Measurements from ENCODE around the gene EXOSC10.
A peak's percentile ranks its signal among the peaks of the same experiment; 100 is the strongest.
"Not testable (repeated sequence)": the region's sequence is repeated elsewhere in the genome, so short reads cannot be mapped to it uniquely, and the experiment has no call there.

The EXOSC10 gene

DNA sequence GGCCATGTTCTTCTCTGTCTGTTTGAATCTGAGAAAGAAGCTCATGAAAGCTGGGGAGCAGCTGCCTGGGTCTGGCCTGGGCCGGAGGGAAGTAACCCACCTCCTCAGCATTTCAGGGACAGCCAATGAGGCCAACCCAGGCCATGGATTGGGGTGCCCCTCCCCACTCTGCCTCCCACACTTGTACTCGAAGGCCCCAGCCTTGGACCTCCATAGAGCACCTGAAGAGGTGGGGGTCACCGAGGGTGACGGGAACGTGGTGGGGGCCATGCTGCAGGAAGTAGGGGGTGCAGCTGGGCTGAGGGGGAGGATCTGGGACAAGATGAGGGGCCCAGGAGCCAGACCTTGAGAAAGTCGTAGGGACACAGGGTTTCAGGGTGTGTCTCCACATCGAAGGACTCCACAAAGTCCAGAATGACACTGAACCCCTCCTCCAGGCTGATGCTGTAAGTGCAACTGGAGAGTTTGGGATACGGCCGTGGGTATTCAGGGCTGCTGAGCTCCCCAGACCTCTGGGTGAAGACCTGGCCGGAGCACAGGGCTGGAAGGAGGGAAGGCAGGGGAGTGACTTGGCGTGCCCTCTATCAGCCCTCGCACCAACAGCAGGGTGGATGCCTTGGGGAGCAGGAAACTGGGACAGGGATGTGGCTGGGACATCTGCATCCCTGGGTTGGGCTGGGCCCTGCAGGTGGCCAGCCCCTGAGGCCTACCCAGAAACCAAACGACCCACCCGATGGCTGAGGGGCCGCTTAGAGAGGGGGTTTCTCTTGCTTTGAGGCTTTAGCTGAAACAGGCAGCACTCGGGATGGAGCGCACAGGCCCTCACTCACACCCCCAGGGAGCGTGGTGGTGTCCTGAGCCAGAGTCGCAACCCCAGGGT, 56.4 kb downstream of the EXOSC10 start:
- no peak for DNase-seq

GRCh38 chr1:11042065-11042464, 57.6 kb downstream of the EXOSC10 start:
- no peak for DNase-seq

DNA sequence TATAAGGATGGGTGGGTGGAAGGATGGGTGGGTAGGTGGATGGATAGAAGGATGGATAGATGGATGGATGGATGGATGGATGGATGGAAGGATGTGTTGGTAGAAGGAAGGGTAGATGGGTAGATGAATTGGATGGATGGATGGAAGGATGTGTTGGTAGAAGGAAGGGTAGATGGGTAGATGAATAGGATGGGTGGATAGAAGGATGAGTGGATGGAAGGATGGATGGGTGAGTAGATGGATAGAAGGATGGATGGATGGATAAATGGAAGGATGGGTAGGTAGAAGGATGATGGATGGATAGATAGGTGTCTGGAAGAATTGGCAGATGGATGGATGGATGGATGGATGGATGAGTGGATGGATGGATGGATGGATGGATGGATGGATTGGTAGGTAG, 58.6 kb downstream of the EXOSC10 start:
- DNase-seq: no peak

DNA sequence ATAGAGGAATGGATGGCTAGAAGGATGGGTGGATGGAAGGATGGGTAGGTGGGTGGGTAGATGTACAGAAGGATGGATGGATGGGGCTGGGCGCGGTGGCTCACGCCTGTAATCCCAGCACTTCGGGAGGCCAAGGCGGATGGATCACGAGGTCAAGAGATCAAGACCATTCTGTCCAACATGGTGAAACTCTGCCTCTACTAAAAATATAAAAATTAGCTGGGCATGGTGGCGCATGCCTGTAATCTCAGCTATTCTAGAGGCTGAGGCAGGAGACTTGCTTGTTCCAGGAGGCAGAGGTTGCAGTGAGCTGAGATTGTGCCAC, 59.6 kb downstream of the EXOSC10 start:
- DNase-seq: not testable (repeated sequence)

DNA sequence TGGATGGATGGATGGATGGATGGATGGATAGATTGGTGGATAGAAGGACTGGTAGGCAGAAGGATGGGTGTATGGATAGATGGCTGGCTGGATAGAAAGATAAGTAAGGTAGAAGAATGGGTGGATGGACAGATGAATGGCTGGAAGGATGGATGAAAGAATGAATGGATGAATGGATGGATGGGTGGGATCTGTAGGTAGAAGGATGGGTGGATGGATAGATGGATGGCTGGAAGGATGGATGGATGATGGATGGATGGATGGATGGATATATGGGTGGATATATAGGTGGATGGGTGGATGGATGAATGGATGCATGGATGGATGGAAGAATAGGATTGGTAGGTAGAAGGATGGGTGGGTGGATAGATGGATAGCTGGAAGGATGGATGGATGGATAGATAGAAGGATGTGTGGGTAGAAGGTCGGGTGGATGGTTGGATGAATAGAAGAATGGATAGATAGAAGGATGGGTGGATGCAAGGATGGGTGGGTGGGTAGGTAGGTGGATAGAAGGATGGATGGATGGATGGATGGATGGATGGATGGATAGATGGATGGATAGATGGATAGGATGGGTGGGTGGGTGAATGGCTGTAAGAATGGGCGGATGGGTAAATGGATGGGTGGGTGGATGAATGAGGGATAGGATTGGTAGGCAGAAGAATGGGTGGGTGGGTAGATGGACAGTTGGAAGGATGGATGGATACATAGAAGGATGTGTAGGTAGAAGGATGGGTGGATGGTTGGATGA, 60.1 kb downstream of the EXOSC10 start:
- DNase-seq: no peak

- DNase-seq: peak; percentile 88 to 89
Measured at GRCh38 chr1:11037740-11038182, 61.9 kb downstream of the EXOSC10 start.

- not testable (repeated sequence) for DNase-seq
Measured at GRCh38 chr1:11037019-11037739, 62.5 kb downstream of the EXOSC10 start.

DNA sequence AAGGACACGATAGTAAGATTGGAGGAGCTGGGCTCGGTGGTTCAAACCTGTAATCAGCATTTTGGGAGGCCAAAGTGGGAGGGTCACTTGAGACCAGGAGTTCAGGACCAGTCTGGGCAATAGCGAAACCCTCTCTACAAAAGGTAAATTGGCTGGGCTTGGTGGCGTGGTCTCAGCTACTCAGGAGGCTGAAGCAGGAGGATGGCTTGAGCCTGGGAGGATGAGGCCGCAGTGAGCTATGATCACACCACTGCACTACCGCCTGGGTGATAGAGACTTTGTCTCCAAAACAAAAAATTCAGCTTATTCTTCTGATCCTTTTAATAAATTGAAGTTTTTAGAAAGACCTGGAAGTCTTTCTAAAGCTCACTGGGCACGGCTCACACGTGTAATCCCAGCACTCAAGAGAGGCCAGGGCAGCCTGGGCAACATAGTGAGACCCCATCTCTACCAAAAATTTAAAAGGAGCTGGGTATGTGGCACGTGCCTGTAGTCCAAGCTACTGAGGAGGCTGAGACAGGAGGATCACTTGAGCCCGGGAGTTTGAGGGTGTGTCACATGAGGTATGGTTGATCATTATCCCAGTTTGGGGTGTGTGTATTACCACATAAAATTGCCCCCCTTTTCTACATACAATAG, 67.9 kb downstream of the EXOSC10 start:
- DNase-seq: no peak

- no peak for DNase-seq
Measured at GRCh38 chr1:11030865-11031264, 68.8 kb downstream of the EXOSC10 start.

DNA sequence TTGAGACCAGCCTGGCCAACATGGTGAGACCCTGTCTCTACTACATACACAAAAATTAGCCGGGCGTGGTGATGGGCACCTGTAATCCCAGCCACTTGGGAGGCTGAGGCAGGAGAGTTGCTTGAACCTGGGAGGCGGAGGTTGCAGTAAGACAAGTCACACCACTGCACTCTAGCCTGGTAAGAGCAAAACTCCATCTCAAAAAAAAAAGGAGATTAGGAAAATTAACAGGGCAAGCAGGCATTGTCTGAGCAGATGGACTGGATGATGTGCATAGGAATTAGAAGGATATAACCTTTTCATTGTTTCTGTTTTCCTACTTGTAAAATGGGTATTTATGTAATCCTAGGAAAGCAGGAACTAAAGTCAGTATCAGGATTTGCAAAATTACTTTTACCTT, 71.7 kb downstream of the EXOSC10 start:
- DNase-seq: no peak

DNA sequence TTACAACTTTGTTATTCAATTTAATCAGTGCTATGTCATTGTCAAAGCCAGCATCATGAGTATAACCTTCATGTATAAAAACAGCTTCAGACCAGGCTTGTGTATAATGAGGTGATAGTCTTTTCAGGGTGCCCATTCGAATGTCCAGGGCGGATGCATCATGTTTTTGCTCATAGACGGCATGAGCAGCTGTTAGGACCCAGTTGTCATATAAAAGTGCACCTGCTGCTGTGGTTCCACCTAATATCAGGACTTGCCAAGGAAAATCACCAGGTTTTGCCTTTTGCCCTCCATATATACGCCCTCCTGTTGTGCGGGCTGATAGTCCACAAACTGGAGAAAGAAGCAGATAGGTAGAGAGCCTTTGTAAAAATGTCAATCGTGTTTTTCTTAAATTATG, 72.4 kb downstream of the EXOSC10 start:
- DNase-seq: no peak

GRCh38 chr1:11026903-11027302, 72.8 kb downstream of the EXOSC10 start:
- DNase-seq: no peak

DNA sequence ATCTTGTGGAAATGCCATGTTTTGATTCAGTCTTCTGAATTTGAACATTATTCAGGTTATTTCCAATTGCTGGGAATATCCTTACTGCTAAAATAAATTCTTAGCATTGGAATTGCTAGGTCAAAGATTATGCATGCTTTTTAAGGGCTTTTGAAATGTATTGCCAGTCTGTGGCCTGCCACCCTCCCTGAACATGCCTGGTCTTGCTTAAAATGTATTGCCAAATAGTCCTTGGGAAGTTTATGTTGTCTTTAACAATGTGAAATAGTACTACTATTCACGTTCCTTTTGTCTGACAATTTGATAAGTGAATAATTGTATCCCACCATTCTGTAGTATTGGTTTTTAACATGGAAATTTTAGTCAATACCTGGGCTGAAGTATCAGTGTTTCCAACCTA, 73.6 kb downstream of the EXOSC10 start:
- no peak for DNase-seq

DNA sequence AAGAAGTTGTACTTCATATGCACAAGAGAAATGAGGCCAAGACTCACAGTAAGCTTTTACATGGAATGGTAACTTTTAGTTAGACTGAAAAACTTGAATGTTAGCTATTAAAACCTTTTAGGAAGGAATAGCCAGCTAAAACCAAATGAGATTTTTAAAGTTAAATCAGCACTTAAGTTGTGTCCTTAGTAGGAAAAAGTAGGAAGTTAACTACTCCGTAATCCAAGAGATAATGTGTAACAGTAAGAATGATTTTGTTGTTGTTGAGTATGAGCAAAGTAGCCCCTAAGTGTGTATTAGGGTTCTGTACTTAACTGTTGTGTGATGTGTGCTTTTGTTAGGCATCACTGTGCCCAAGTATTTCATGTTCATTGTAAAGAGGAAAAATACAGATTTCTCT, 74.1 kb downstream of the EXOSC10 start:
- no peak for DNase-seq

- DNase-seq: no peak
Measured at GRCh38 chr1:11024874-11025203, 74.8 kb downstream of the EXOSC10 start.

- DNase-seq: no peak
Measured at GRCh38 chr1:11024154-11024873, 75.4 kb downstream of the EXOSC10 start.

- DNase-seq: no peak
Measured at GRCh38 chr1:11023201-11023600, 76.5 kb downstream of the EXOSC10 start.

DNA sequence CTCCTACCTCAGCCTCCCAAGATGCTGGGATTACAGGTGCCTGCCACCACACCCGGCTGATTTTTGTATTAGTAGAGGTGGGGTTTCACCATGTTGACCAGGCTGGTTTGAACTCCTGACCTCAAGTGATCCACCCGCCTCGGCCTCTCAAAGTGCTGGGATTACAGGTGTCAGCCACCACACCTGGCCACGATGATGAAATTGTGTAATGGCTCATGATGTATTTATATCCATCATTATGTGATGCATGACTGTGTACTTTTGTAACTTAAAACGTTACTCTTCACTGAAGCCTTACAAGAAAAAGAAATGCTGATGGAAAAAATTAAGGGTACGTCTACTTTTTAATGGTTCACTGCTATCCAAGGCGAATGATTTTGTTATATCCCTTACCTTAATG, 79.7 kb downstream of the EXOSC10 start:
- no peak for DNase-seq

DNA sequence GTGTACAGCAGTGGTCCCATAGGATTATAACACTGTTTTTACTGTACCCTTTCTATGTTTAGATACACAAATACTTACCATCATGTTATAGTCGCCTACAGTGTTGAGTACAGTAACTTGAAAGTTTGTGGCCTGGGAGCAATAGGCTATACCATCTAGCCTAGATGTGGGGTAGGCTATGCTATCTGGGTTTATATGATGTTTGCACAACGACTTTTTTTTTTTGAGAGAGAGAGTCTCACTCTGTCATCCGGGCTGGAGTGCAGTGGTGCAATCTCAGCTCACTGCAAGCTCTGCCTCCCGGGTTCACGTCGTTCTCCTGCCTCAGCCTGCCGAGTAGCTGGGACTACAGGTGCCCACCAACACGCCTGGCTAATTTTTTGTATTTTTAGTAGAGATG, 80.3 kb downstream of the EXOSC10 start:
- not testable (repeated sequence) for DNase-seq

Data from CD4-positive, alpha-beta T cell treated with Interleukin-4 for 1 hour (primary cell).